ENCODE results near the gene TRIM41.

Gene TRIM41

GRCh38 chr5:181203093-181203711, 19.9 kb upstream of the TRIM41 start:
- DNase-seq (ENCODE audit: extremely low read depth, low read depth): no peak
- TF ChIP-seq, protein P1, sequence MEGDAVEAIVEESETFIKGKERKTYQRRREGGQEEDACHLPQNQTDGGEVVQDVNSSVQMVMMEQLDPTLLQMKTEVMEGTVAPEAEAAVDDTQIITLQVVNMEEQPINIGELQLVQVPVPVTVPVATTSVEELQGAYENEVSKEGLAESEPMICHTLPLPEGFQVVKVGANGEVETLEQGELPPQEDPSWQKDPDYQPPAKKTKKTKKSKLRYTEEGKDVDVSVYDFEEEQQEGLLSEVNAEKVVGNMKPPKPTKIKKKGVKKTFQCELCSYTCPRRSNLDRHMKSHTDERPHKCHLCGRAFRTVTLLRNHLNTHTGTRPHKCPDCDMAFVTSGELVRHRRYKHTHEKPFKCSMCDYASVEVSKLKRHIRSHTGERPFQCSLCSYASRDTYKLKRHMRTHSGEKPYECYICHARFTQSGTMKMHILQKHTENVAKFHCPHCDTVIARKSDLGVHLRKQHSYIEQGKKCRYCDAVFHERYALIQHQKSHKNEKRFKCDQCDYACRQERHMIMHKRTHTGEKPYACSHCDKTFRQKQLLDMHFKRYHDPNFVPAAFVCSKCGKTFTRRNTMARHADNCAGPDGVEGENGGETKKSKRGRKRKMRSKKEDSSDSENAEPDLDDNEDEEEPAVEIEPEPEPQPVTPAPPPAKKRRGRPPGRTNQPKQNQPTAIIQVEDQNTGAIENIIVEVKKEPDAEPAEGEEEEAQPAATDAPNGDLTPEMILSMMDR (IDR thresholded peaks at IDR 0.05; ENCODE audit: low read depth, low read length): no peak

- no peak for DNase-seq (ENCODE audit: extremely low read depth, low read depth)
Measured at GRCh38 chr5:181203777-181204112, 19.3 kb upstream of the TRIM41 start.

DNA sequence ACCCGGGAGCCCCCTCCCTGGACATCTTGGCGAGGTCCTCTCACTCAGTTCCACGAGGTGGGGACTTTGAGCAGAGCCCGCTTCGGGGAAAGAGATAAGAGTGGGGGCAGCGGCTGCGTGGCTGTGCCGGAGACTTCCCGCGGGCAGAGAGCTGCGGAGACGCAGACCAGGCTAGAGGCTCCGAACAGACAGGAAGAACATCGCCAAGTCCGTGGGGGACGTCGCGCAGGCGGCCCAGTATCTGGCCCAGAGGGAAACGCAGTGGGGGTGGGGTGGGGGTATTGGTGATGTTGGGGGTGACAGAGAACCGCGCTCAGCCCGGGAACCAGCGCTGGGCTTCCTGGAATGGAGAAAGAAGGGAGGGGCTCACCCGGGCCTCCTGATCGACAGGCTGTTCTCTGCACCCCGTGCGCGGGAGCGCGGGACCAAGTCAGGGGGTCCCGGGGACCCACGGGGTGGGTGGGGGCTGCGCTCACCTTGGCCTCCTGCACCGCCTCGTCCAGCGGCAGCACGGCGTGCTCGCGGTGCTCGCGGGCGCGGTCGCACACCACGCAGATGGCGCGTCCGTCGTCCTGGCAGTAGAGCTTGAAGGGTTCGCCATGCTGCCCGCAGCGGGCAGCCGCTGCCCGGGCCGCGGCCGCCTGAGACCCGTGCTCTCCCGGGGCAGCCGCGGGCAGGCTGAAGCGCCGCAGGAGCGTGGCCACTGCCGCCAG, 18.8 kb upstream of the TRIM41 start:
- TF ChIP-seq, protein P1 (IDR thresholded peaks at IDR 0.05; ENCODE audit: low read depth, low read length): no peak; the same call in 1 of the 2 replicates
- no peak for DNase-seq (ENCODE audit: extremely low read depth, low read depth)

More at GRCh38 chr5:181203777-181204112, 19.3 kb upstream of the TRIM41 start:
- TF ChIP-seq, protein P1 (IDR thresholded peaks at IDR 0.05; ENCODE audit: low read depth, low read length): no peak

DNA sequence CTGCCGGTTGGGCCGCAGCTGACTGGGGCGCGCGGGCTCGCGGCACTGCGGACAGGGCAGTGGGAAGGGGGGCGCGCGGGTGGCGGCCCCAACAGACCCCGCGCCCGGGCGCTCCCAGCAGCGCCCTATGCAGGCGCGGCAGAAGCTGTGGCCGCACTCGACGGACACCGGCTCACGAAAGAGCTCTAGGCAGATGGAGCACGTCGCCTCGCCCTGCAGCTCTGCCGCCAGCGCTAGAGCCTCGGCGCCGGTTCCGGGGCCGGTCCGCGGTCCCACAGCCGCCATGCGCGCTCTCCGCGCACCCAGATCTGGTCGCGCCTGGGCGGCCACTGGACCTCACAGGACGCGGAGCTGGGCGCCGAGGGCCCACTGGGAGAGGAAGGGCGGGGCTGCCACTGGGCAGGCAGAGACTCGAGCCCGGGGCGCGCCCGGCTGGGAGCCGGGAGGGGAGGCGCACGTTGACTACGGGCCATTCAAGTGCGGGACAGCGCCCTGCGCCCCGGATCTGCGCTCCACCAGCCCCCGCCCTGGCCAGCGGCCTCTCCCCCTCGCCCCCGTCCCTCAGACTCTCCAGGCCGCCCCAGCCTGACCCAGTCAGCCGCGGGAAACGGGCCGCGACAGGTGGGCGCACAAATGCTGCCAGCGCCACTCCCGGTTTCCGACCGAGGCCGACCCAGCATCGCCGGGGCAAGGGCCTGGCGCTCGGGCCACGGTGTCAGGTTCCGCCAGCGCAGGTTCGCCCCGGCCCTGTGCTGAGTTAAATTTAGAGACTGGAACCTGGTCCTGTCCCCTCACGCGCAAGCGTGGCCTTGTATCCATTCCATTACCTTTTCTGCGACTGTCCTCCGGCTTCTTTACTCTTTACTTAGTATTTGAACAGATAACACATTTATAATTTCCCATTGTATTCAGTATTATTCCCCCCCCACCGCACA, 18.0 kb upstream of the TRIM41 start, which contains the start of gene TRIM7:
Gene TRIM7, minus strand, starts transcription at position 371 of the 935 bp plus-strand sequence. Its CDS starts 86 bp downstream, at position 285.
- no peak for DNase-seq (ENCODE audit: extremely low read depth, low read depth)
- TF ChIP-seq, protein P1 (IDR thresholded peaks at IDR 0.05; ENCODE audit: low read depth, low read length): no peak

DNA sequence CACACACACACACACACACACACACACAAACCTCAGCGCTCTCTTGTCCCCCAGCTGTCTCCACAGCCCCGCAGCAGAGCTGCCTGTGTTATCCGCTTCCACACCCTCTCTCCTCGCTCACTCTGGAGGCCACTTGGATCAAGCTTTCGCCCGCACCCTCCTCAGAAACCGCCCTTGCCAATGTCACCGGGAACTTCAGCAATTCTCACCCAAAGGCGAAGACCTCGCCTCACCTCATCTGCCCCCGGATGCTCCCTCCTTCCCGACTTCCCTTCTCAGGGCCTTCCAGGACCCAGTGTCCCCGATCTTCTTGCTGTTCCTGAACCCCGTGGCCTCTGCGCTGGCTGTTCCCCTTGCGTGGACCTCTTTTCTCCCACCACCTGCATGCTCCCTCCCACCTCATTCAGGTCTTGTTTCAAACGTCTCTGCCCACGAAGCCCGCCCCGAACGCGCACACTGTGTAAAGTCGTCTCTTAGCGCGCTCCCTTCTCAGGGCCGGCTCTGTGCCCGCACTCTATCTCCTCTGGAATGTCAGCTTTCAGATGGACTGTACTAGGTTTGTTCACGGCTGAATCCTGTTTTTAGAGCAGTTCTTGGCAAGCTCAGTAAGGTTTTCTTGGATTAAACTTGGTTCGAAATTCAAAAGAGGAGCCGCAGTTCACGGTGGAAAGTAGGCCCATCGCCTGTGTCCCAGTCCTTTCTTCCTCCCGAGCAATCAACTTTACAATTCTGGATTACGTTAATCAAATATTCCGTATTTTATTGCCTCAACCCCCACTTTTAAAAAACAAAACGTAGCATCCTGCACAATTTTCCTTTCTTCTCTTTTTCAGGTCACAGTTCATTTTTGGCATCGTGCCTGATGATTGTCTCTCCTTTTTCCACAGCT, 17.1 kb upstream of the TRIM41 start:
- TF ChIP-seq, protein P1 (IDR thresholded peaks at IDR 0.05; ENCODE audit: low read depth, low read length): no peak
- DNase-seq (ENCODE audit: extremely low read depth, low read depth): no peak

- TF ChIP-seq, protein P1 (IDR thresholded peaks at IDR 0.05; ENCODE audit: low read depth, low read length): no peak
- peak; percentile 80 for DNase-seq (ENCODE audit: extremely low read depth, low read depth)
Measured at GRCh38 chr5:181207214-181207959, 15.7 kb upstream of the TRIM41 start.
